Ovary (tissue), 3 donors: ENCODE results near the gene C2CD3.
A peak's percentile ranks its signal among the peaks of the same experiment; 100 is the strongest.

ENCODE experiments used
- CTCF ChIP-seq, 3 donors: fragments of 450-650 bp in 2 of 3; fragments of 200-600 bp in 1 of 3; IDR thresholded peaks; one replicate each; pipeline versions ENCODE4 v1.5.1 to v1.8.0; 2016 to 2022; ENCODE audit warnings: antibody characterized with exemption in 3 of 3, mild to moderate bottlenecking in 1 of 3
- POLR2A ChIP-seq: fragments of 450-650 bp; IDR thresholded peaks from one replicate; pipeline ENCODE4 v1.6.1; 2017; ENCODE audit warnings: antibody characterized with exemption, mild to moderate bottlenecking, moderate library complexity
- donor health status: DM: no; HTN: no; CAD: no.

DNA sequence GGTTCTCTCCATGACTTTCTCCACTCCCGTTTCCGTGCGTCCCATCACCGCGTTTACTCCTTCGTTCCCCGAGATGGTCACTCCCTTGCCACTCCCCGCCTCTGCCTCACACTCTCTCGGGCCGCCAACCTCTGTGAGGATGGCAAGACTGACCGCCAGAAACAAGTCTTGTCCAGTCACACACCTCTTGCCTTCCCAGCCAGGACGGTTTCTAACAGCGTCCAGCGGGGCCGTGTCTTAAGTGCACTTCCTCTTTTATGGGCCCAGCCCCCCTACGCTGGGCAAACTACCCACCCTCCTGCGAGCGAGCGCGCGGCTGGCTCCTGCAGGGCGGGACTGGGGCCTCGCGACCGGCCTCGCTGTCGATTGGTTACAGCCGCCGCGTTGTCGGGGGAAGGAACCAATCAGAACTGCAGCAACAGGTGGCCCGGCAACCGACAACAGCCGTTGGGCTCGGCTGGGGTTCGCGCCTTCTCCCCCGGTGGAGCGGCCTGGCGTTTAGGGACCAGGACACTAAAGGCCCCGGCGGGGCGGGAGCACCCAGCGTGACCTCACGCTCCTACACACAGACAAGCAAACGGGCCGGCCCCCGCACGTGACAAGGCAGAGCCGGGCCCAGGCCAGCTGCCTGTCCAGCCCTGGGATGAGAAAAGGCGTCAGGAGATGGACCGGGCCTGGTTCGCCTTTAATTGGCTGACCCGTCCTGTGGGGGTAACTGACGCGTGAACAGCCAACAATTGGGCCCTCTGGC is 187.6 kb downstream of the C2CD3 start:
- TF ChIP-seq CTCF (IDR thresholded peaks at IDR 0.05) (no peak), POLR2A (peak; percentile 16)
